ENCODE data around the gene VAV3. TPM values are rescaled to one million over a fixed set of nuclear protein-coding genes. Genes with fewer than 3 reads are reported as not detected.

Gene VAV3
- total RNA-seq, 2 donors from 2014 or later: 6.9 to 7.7 TPM

DNA sequence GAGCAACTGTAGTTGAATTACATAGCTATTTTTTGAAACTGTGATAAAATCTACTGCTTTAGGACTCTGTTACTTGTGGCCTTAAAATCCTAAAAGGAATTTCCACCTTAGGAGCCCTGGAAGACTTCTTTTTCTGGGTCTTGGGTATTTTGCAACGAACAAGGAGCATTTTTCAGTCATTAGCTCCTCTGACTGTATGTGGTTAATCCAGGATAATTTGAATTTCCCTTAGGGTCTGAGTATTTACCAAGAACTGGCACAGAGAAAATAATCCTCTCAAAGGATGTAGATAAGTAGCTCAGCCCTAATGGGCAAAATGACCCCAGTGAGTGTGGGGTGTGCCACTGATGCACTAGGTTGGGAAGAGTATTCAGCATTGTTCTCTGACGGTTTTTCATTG, 170.4 kb downstream of the VAV3 start:
- TF ChIP-seq, protein P1, sequence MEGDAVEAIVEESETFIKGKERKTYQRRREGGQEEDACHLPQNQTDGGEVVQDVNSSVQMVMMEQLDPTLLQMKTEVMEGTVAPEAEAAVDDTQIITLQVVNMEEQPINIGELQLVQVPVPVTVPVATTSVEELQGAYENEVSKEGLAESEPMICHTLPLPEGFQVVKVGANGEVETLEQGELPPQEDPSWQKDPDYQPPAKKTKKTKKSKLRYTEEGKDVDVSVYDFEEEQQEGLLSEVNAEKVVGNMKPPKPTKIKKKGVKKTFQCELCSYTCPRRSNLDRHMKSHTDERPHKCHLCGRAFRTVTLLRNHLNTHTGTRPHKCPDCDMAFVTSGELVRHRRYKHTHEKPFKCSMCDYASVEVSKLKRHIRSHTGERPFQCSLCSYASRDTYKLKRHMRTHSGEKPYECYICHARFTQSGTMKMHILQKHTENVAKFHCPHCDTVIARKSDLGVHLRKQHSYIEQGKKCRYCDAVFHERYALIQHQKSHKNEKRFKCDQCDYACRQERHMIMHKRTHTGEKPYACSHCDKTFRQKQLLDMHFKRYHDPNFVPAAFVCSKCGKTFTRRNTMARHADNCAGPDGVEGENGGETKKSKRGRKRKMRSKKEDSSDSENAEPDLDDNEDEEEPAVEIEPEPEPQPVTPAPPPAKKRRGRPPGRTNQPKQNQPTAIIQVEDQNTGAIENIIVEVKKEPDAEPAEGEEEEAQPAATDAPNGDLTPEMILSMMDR (IDR thresholded peaks at IDR 0.05): no peak
- no peak overlapping the region for H3K4me3 ChIP-seq
- H3K4me1 ChIP-seq (ENCODE audit: control insufficient read depth in 1 of 2, low read depth in 2 of 2): no peaks in the 10 kb centered on the region
- DNase-seq (ENCODE audit: low spot score) (no peak), ATAC-seq (ENCODE audit: insufficient number of reproducible peaks, low FRiP score, low read depth) (no peak)
- H3K27me3 ChIP-seq (replicated peaks; ENCODE audit: insufficient read depth): no peaks in the 10 kb centered on the region
- no peak overlapping the region for H3K27ac ChIP-seq
- no peaks in the 10 kb centered on the region for H3K9me3 ChIP-seq
- H3K36me3 ChIP-seq: no peaks in the 10 kb centered on the region

DNA sequence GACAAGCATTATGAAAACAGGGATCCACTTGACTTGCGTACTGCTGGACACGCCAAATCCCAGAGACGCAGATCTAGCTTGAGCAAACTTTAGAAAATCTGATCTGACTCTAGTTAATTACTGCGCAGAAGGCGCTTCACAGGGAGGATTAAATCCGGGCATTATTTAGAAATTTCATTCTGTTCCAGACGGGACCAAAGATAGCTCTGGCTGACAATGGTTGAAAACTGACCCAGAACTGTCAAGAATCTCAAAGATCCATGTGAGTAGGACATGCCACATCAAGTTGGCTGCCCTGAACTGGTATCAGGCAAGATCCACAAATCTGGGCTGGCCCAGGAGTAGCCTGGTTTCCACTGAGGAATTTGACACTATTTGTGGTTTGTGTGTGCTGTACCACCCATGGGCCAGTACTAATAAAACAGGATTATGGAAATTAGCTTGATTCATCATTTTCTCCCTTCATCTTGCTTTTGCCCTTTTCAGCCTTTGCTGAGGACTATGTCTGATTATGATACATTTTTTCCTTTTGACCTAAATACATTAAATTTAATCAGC, 171.0 kb downstream of the VAV3 start:
- DNase-seq (ENCODE audit: low spot score) (no peak), ATAC-seq (ENCODE audit: insufficient number of reproducible peaks, low FRiP score, low read depth) (no peak)
- TF ChIP-seq, protein P1 (IDR thresholded peaks at IDR 0.05): no peak

DNA sequence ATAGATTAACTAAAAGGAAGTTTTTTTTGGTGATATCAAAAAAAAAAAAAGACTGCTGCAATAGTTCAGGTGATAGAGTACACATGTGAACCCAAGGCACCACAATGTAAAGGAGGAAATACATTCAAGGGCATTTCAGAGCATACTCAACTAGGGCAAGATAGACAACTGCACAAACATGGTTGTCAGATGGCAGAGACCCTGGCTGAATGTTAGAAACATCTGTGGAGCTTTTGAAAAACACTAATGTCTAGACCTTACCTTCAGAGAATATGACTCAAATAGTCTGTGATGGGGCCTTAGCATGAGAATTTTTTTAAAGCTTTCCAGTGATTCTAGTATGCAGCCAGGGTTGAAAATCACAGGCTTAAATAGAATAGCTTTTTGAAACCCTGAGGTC, 173.6 kb downstream of the VAV3 start:
- H3K27me3 ChIP-seq (replicated peaks; ENCODE audit: insufficient read depth): no peaks in the 10 kb centered on the region
- no peak overlapping the region for H3K4me3 ChIP-seq
- DNase-seq (ENCODE audit: low spot score): no peak
- H3K27ac ChIP-seq: no peak overlapping the region
- no peaks in the 10 kb centered on the region for H3K9me3 ChIP-seq
- no peaks in the 10 kb centered on the region for H3K36me3 ChIP-seq
- no peak for ATAC-seq (ENCODE audit: insufficient number of reproducible peaks, low FRiP score, low read depth)
- H3K4me1 ChIP-seq (ENCODE audit: control insufficient read depth in 1 of 2, low read depth in 2 of 2): peaks cover 0 to 4% of the 10 kb centered on the region in 2 donors
- TF ChIP-seq, protein P1 (IDR thresholded peaks at IDR 0.05): no peak

More for the DNA sequence above, 171.0 kb downstream of the VAV3 start:
- no peaks in the 10 kb centered on the region for H3K27me3 ChIP-seq (replicated peaks; ENCODE audit: insufficient read depth)
- no peaks in the 10 kb centered on the region for H3K9me3 ChIP-seq
- H3K4me3 ChIP-seq: no peak overlapping the region
- peaks cover 0 to 3% of the 10 kb centered on the region in 2 donors for H3K4me1 ChIP-seq (ENCODE audit: control insufficient read depth in 1 of 2, low read depth in 2 of 2)
- H3K27ac ChIP-seq: no peak overlapping the region
- no peaks in the 10 kb centered on the region for H3K36me3 ChIP-seq

DNA sequence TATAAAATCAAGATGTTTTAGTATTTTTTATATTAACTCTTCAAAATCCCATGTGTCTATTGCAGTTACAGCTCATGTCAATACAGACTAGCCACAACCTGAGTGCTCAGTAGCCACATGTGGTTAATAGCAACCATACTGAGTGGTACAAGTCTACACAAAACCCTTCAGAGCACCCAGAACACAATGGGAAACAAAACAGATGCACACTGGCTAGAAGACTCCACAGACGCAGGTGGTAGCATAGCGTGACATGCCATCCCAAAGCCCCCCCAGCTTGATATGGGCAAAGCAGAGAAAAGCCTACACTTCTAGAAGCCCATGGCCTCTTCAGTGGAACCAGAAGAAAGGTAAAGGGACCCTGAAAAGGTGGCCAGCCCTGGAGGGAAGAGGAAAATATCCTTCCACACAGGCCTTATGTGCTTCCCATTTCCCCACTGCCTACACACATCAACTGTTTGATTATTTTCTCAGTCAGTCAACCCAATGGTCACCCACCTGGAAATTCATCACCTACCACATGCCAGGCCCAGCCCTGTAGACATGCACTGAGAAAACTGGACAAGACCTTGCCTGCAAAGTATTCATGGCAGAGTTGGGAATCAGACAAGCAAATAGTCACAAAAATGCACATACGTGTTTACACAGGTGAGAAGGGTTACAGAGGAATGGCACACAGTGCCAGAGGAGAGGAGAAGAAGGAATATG, 175.0 kb downstream of the VAV3 start:
- no peak overlapping the region for H3K27ac ChIP-seq
- H3K36me3 ChIP-seq: no peaks in the 10 kb centered on the region
- no peak for ATAC-seq (ENCODE audit: insufficient number of reproducible peaks, low FRiP score, low read depth)

More for the DNA sequence above, 175.0 kb downstream of the VAV3 start:
- Histone ChIP-seq H3K4me1 (ENCODE audit: control insufficient read depth in 1 of 2, low read depth in 2 of 2) (peaks cover 0 to 4% of the 10 kb centered on the region in 2 donors), H3K9me3 (no peaks in the 10 kb centered on the region), H3K27me3 (replicated peaks; ENCODE audit: insufficient read depth) (no peaks in the 10 kb centered on the region), H3K4me3 (no peak overlapping the region)
- TF ChIP-seq, protein P1 (IDR thresholded peaks at IDR 0.05): no peak
- no peak for DNase-seq (ENCODE audit: low spot score)
